GM21360 (cell line): ENCODE measurements around the gene NOPCHAP1.
"Not testable (repeated sequence)": the region's sequence is repeated elsewhere in the genome, so short reads cannot be mapped to it uniquely, and the experiment has no call there.

Experiments
- ATAC-seq: cut with Tn5 transposase; IDR thresholded peaks from one replicate; pipeline ENCODE4 v1.9.1; 2021; ENCODE audit warnings: mild to moderate bottlenecking, moderate library complexity; ENCODE audit not compliant: unreplicated experiment

NOPCHAP1 gene

GRCh38 chr12:104964167-104964855 lies 21.8 kb upstream of the NOPCHAP1 start:
- no peak for ATAC-seq

GRCh38 chr12:104964856-104965205 lies 21.3 kb upstream of the NOPCHAP1 start:
- ATAC-seq, result no peak

- ATAC-seq, result peak; percentile 72
Measured at GRCh38 chr12:104966677-104967076, 19.4 kb upstream of the NOPCHAP1 start.

- ATAC-seq, result no peak
Measured at GRCh38 chr12:104969343-104969742, 16.8 kb upstream of the NOPCHAP1 start.

GRCh38 chr12:104971306-104971705 lies 14.8 kb upstream of the NOPCHAP1 start:
- no peak for ATAC-seq

- ATAC-seq, result no peak
Measured at GRCh38 chr12:104973250-104973649, 12.9 kb upstream of the NOPCHAP1 start.

GRCh38 chr12:104974626-104975290 lies 11.4 kb upstream of the NOPCHAP1 start:
- ATAC-seq, result peak; percentile 98

- ATAC-seq, result no peak
Measured at GRCh38 chr12:104975587-104976343, 10.4 kb upstream of the NOPCHAP1 start.

- no peak for ATAC-seq
Measured at GRCh38 chr12:104976703-104977102, 9.4 kb upstream of the NOPCHAP1 start.

- ATAC-seq, result not testable (repeated sequence)
Measured at GRCh38 chr12:104977688-104978087, 8.4 kb upstream of the NOPCHAP1 start.

- no peak for ATAC-seq
Measured at GRCh38 chr12:104985206-104985605, 910 bp upstream of the NOPCHAP1 start.

- no peak for ATAC-seq
Measured at GRCh38 chr12:104990950-104991349, 4.8 kb downstream of the NOPCHAP1 start.

GRCh38 chr12:104991565-104992128 lies 5.5 kb downstream of the NOPCHAP1 start:
- no peak for ATAC-seq

- no peak for ATAC-seq
Measured at GRCh38 chr12:104994336-104994735, 8.2 kb downstream of the NOPCHAP1 start.

- no peak for ATAC-seq
Measured at GRCh38 chr12:104997541-104997940, 11.4 kb downstream of the NOPCHAP1 start.

- ATAC-seq, result no peak
Measured at GRCh38 chr12:104998423-104999346, 12.6 kb downstream of the NOPCHAP1 start.

- no peak for ATAC-seq
Measured at GRCh38 chr12:104999347-104999685, 13.2 kb downstream of the NOPCHAP1 start.

- no peak for ATAC-seq
Measured at GRCh38 chr12:105001476-105001875, 15.4 kb downstream of the NOPCHAP1 start.

- ATAC-seq, result no peak
Measured at GRCh38 chr12:105013892-105014291, 27.8 kb downstream of the NOPCHAP1 start.

GRCh38 chr12:105014603-105015002 lies 28.5 kb downstream of the NOPCHAP1 start:
- ATAC-seq, result no peak

- ATAC-seq, result no peak
Measured at GRCh38 chr12:105015543-105015942, 29.4 kb downstream of the NOPCHAP1 start.
